Trophoblast cell (in vitro differentiated cells and primary cell): ENCODE results near the gene CRNN.

ENCODE experiments used
- DNase-seq, 2 donors: peaks; one replicate each; pipeline ENCODE4 v3.0.0-alpha.2; 2016
- H2AFZ ChIP-seq: 2 replicates; pipeline ENCODE4 v1.6.1; 2013; ENCODE audit warnings: low read length, moderate library complexity, mild to moderate bottlenecking; ENCODE audit not compliant: insufficient read depth, poor library complexity
- H2AK5ac ChIP-seq: 2 replicates; pipeline ENCODE4 v1.6.1; 2013; ENCODE audit warnings: mild to moderate bottlenecking, low read length
- H2BK120ac ChIP-seq: 2 replicates; pipeline ENCODE4 v1.6.1; 2013; ENCODE audit warnings: low read length, mild to moderate bottlenecking, moderate library complexity; ENCODE audit not compliant: insufficient read depth, poor library complexity
- H2BK12ac ChIP-seq: 2 replicates; pipeline ENCODE4 v1.6.1; 2013; ENCODE audit warnings: mild to moderate bottlenecking, low read length, moderate library complexity
- H2BK5ac ChIP-seq: 2 replicates; pipeline ENCODE4 v1.6.1; 2013; ENCODE audit warnings: low read length, low read depth, moderate library complexity, mild to moderate bottlenecking; ENCODE audit not compliant: poor library complexity
- H3K14ac ChIP-seq: 2 replicates; pipeline ENCODE4 v1.6.1; 2013; ENCODE audit warnings: mild to moderate bottlenecking, low read length
- H3K18ac ChIP-seq: 2 replicates; pipeline ENCODE4 v1.6.1; 2013; ENCODE audit warnings: mild to moderate bottlenecking, low read length
- H3K23ac ChIP-seq: 2 replicates; pipeline ENCODE4 v1.6.1; 2013; ENCODE audit warnings: low read length
- H3K27ac ChIP-seq: 2 replicates; pipeline ENCODE4 v1.5.1; 2013; ENCODE audit warnings: low read depth, mild to moderate bottlenecking, inconsistent platforms, low read length, moderate library complexity
- H3K27me3 ChIP-seq: 2 replicates; pipeline ENCODE4 v1.6.1; 2013; ENCODE audit warnings: inconsistent platforms, mild to moderate bottlenecking, low read length, moderate library complexity; ENCODE audit not compliant: insufficient read depth
- H3K36me3 ChIP-seq, 2 experiments: 1 replicate in 1 of 2; 2 replicates in 1 of 2; pipeline ENCODE4 v1.6.1; 2013; ENCODE audit warnings: low read length in 2 of 2, mild to moderate bottlenecking in 2 of 2, moderate library complexity in 1 of 2; ENCODE audit not compliant: insufficient read depth in 2 of 2, control insufficient read depth in 1 of 2
- H3K4ac ChIP-seq: 2 replicates; pipeline ENCODE4 v1.6.1; 2013; ENCODE audit warnings: low read depth, mild to moderate bottlenecking, low read length, moderate library complexity
- H3K4me1 ChIP-seq, 2 experiments: 1 replicate in 1 of 2; 2 replicates in 1 of 2; pipeline ENCODE4 v1.6.1; 2013; ENCODE audit warnings: low read length in 2 of 2, mild to moderate bottlenecking in 2 of 2, moderate library complexity in 1 of 2; ENCODE audit not compliant: insufficient read depth in 2 of 2, control insufficient read depth in 1 of 2
- H3K4me2 ChIP-seq: 2 replicates; pipeline ENCODE4 v1.6.1; 2013; ENCODE audit warnings: inconsistent platforms, mild to moderate bottlenecking, low read length, moderate library complexity
- H3K4me3 ChIP-seq: 2 replicates; pipeline ENCODE4 v1.5.1; 2013; ENCODE audit warnings: mild to moderate bottlenecking, low read depth, low read length, inconsistent platforms
- H3K79me1 ChIP-seq: one replicate; pipeline ENCODE4 v1.6.1; 2013; ENCODE audit warnings: low read length
- H3K79me2 ChIP-seq: 2 replicates; pipeline ENCODE4 v1.6.1; 2013; ENCODE audit warnings: low read length, mild to moderate bottlenecking; ENCODE audit not compliant: control insufficient read depth, insufficient read depth, poor library complexity
- H3K9ac ChIP-seq: 2 replicates; pipeline ENCODE4 v1.6.1; 2013; ENCODE audit warnings: mild to moderate bottlenecking, low read length
- H3K9me3 ChIP-seq: 2 replicates; pipeline ENCODE4 v1.6.1; 2013; ENCODE audit warnings: low read depth, mild to moderate bottlenecking, control low read depth, inconsistent platforms, low read length; ENCODE audit not compliant: insufficient read depth
- H4K12ac ChIP-seq: 2 replicates; pipeline ENCODE4 v1.6.1; 2013; ENCODE audit warnings: low read depth, mild to moderate bottlenecking, low read length, moderate library complexity
- H4K8ac ChIP-seq: 2 replicates; pipeline ENCODE4 v1.6.1; 2013; ENCODE audit warnings: low read depth, mild to moderate bottlenecking, low read length, moderate library complexity
- H4K91ac ChIP-seq: one replicate; pipeline ENCODE4 v1.6.1; 2013; ENCODE audit warnings: low read depth, mild to moderate bottlenecking, low read length, moderate library complexity
- WGBS: extraction: QIAGEN DNeasy Blood & Tissue Kit; methylation state at CpG from one replicate; pipeline ENCODE4 v1.1.7; 2013; ENCODE audit warnings: missing lambda C conversion rate; ENCODE audit not compliant: insufficient read length, insufficient coverage; ENCODE audit errors: extremely low coverage; 5-methylcytosine and 5-hydroxymethylcytosine counted together

The CRNN gene

DNA sequence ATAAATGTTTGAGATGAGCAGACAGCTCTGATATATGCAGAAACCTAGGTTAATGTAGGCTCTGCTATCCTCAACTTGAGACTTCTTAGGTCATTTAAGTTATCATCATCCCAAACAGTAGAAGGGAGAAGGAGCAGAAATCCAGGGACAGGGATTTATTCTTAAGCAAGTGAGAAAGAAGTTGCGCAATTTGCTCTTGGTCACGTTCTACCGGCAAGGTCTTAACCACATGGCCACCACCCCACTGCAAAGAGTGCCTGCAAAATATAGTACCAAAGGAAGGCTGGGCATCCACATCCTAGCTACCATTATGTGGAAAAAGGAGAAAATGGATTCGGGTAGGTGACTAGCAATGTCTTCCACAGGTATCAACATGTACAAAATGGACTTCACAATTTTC, 25.2 kb downstream of the CRNN start:
- no peak overlapping the region for H2BK5ac ChIP-seq
- no peak overlapping the region for H3K23ac ChIP-seq
- peaks cover 5% of the 10 kb centered on the region for H3K9me3 ChIP-seq
- no peak overlapping the region for H3K27ac ChIP-seq
- DNase-seq, result no peak
- H4K91ac ChIP-seq, result no peak overlapping the region
- no peak overlapping the region for H4K12ac ChIP-seq
- no peak overlapping the region for H3K4ac ChIP-seq
- H2AFZ ChIP-seq, result no peak overlapping the region
- H3K27me3 ChIP-seq, result no peaks in the 10 kb centered on the region
- H2BK120ac ChIP-seq, result no peak overlapping the region
- no peak overlapping the region for H3K18ac ChIP-seq
- H4K8ac ChIP-seq, result no peak overlapping the region
- H3K9ac ChIP-seq, result no peak overlapping the region
- WGBS, result no CpG with 5 or more reads among the region's 4 CpGs
- H3K4me2 ChIP-seq, result no peak overlapping the region
- H3K79me1 ChIP-seq, result no peaks in the 10 kb centered on the region
- no peak overlapping the region for H3K14ac ChIP-seq
- no peaks in the 10 kb centered on the region for H3K36me3 ChIP-seq
- no peak overlapping the region for H2AK5ac ChIP-seq
- no peak overlapping the region for H2BK12ac ChIP-seq
- no peaks in the 10 kb centered on the region for H3K4me1 ChIP-seq
- H3K79me2 ChIP-seq, result no peaks in the 10 kb centered on the region
- no peak overlapping the region for H3K4me3 ChIP-seq

GRCh38 chr1:152386940-152387339, 27.1 kb downstream of the CRNN start:
- H3K23ac ChIP-seq, result peak overlapping the region; percentile 15
- no peak overlapping the region for H2AFZ ChIP-seq
- no peaks in the 10 kb centered on the region for H3K79me2 ChIP-seq
- H3K9me3 ChIP-seq, result peaks cover 5% of the 10 kb centered on the region
- WGBS, result no CpG with 5 or more reads among the region's 2 CpGs
- H3K4me3 ChIP-seq, result no peak overlapping the region
- H4K12ac ChIP-seq, result no peak overlapping the region
- H3K14ac ChIP-seq, result no peak overlapping the region
- no peak overlapping the region for H2AK5ac ChIP-seq
- no peak overlapping the region for H3K4ac ChIP-seq
- H3K4me1 ChIP-seq, result no peaks in the 10 kb centered on the region
- H3K27me3 ChIP-seq, result no peaks in the 10 kb centered on the region
- no peak overlapping the region for H4K91ac ChIP-seq
- H4K8ac ChIP-seq, result no peak overlapping the region
- H3K18ac ChIP-seq, result no peak overlapping the region
- H3K79me1 ChIP-seq, result no peaks in the 10 kb centered on the region
- no peak overlapping the region for H3K27ac ChIP-seq
- no peak overlapping the region for H2BK5ac ChIP-seq
- H3K9ac ChIP-seq, result no peak overlapping the region
- peak in 1 of 2 donors; percentile 7 for DNase-seq
- H3K36me3 ChIP-seq, result no peaks in the 10 kb centered on the region
- H3K4me2 ChIP-seq, result no peak overlapping the region
- no peak overlapping the region for H2BK12ac ChIP-seq
- no peak overlapping the region for H2BK120ac ChIP-seq

- H2BK12ac ChIP-seq, result no peak overlapping the region
- no peak overlapping the region for H2AFZ ChIP-seq
- H3K27ac ChIP-seq, result no peak overlapping the region
- H3K4ac ChIP-seq, result no peak overlapping the region
- no peak overlapping the region for H3K23ac ChIP-seq
- no peak overlapping the region for H2BK120ac ChIP-seq
- H3K79me1 ChIP-seq, result no peaks in the 10 kb centered on the region
- H3K27me3 ChIP-seq, result no peaks in the 10 kb centered on the region
- H3K4me2 ChIP-seq, result no peak overlapping the region
- H4K91ac ChIP-seq, result no peak overlapping the region
- no peak overlapping the region for H3K4me3 ChIP-seq
- no peak overlapping the region for H2BK5ac ChIP-seq
- H3K4me1 ChIP-seq, result no peaks in the 10 kb centered on the region
- no peak for DNase-seq
- H3K18ac ChIP-seq, result no peak overlapping the region
- H3K9ac ChIP-seq, result no peak overlapping the region
- no peaks in the 10 kb centered on the region for H3K36me3 ChIP-seq
- no peak overlapping the region for H3K14ac ChIP-seq
- no peak overlapping the region for H2AK5ac ChIP-seq
- peaks cover 16% of the 10 kb centered on the region for H3K9me3 ChIP-seq
- no CpG with 5 or more reads among the region's 16 CpGs for WGBS
- H4K12ac ChIP-seq, result no peak overlapping the region
- H4K8ac ChIP-seq, result no peak overlapping the region
- no peaks in the 10 kb centered on the region for H3K79me2 ChIP-seq
Measured at GRCh38 chr1:152380932-152381331, 33.1 kb downstream of the CRNN start.

- no peak overlapping the region for H2AK5ac ChIP-seq
- no peaks in the 10 kb centered on the region for H3K79me2 ChIP-seq
- H3K18ac ChIP-seq, result no peak overlapping the region
- no peak overlapping the region for H3K14ac ChIP-seq
- no peaks in the 10 kb centered on the region for H3K4me1 ChIP-seq
- peak in 1 of 2 donors; percentile 21 for DNase-seq
- H4K91ac ChIP-seq, result no peak overlapping the region
- no peaks in the 10 kb centered on the region for H3K27me3 ChIP-seq
- no peak overlapping the region for H2BK120ac ChIP-seq
- no peak overlapping the region for H4K8ac ChIP-seq
- no peak overlapping the region for H3K4me3 ChIP-seq
- H3K4me2 ChIP-seq, result no peak overlapping the region
- H3K4ac ChIP-seq, result no peak overlapping the region
- no peak overlapping the region for H3K27ac ChIP-seq
- H2AFZ ChIP-seq, result no peak overlapping the region
- H3K23ac ChIP-seq, result no peak overlapping the region
- H3K36me3 ChIP-seq, result no peaks in the 10 kb centered on the region
- WGBS, result no CpG with 5 or more reads among the region's 3 CpGs
- H3K9me3 ChIP-seq, result peaks cover 6% of the 10 kb centered on the region
- no peaks in the 10 kb centered on the region for H3K79me1 ChIP-seq
- no peak overlapping the region for H4K12ac ChIP-seq
- H2BK5ac ChIP-seq, result no peak overlapping the region
- no peak overlapping the region for H3K9ac ChIP-seq
- no peak overlapping the region for H2BK12ac ChIP-seq
Measured at GRCh38 chr1:152374451-152374850, 39.6 kb downstream of the CRNN start.
